Stimulated activated CD8-positive, alpha-beta memory T cell treated with anti-CD3 and anti-CD28 coated beads, Interleukin-7, amount 100 ng/mL, for 48 hours (primary cell): Measurements from ENCODE around the gene OR2M4.
"Not testable (repeated sequence)": the region's sequence is repeated elsewhere in the genome, so short reads cannot be mapped to it uniquely, and the experiment has no call there.

ENCODE experiments used
- DNase-seq, 2 donors: peaks; one replicate each; pipeline ENCODE4 v3.0.0-alpha.2; 2020; ENCODE audit warnings: low read depth in 1 of 2; ENCODE audit errors: extremely low read depth in 1 of 2

The OR2M4 gene, protein sequence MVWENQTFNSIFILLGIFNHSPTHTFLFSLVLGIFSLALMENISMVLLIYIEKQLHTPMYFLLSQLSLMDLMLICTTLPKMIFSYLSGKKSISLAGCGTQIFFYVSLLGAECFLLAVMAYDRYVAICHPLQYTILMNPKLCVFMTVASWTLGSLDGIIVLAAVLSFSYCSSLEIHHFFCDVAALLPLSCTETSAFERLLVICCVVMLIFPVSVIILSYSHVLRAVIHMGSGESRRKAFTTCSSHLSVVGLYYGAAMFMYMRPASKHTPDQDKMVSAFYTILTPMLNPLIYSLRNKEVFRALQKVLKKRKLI

DNA sequence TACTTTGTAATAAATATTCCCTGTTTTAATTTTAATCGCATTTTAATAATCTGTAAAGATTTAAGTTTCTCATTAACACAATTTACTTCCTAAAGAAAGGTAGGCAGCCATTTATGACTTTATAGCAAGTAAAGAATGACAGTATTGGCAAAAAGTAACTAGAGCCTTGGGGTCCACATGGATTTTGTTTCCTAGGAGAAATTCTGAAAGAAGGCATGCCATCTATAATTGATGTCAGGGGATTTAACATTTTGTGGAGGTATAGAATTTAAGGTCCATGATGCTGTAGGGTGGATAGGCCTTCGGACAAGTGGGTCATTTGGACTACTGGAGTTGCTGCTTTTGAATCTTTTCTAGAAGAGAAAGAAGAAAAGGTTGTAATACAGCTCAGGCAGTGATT, at the start of gene OR2M4:
Gene OR2M4, plus strand, starts transcription at position 301 of the 400 bp plus-strand sequence. CDS start 7,512 bp downstream, outside the sequence.
- DNase-seq = no peak

DNA sequence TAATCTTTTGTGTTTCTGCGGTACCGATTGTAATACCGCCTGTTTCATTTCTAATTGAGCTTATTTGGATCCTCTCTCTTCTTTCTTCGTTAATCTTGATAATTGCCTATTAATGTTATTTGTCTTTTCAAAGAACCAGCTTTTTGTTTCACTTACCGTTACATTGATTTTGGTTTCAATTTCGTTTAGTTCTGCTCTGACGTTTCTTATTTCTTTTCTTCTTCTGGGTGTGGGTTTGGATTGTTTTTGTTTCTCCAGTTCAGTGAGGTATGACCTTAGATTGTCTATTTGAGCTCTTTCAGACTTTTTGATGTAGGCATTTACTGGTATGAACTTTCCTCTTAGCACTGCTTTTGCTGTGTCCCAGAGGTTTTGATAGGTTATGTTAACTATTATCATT, 47.2 kb upstream of the OR2M4 start:
- DNase-seq = no peak

DNA sequence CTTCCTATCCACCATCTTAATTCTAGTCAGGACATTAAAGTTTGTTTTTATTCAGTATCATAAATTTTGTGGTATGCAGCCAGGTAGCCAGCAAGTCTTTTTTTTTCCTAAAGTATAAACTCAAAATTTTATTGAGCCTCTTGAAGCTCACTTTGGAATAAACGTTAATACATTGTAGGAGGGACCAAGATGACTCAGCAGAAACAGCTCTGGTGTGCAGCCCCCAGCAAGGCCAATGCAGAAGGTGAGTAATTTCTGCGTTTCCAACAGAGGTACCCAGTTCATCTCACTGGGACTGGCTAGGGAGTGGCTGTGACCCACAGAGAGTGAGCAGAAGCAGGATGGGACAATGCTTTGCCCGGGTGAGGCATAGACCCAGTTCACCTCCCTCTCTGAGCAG, 43.9 kb upstream of the OR2M4 start:
- no peak for DNase-seq

DNA sequence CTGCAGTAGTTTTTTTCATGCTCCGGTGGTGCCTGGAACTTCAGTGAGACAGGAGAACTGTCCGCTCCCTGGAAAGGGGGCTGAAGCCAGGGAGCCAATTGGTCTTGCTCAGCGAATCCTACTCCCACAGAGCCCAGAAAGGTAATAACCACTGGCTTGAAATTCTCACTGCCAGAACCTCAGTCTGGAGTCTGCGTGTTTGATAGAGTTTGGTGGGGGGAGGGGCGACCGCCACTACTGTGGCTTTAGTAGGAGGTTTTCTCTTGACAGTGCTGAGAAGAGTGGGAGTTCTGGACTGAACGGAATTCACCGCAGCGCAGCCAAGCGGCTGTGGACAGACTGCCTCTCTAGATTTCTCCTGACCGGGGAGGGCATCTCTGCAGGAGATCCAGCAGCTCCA, 42.2 kb upstream of the OR2M4 start:
- DNase-seq = no peak

DNA sequence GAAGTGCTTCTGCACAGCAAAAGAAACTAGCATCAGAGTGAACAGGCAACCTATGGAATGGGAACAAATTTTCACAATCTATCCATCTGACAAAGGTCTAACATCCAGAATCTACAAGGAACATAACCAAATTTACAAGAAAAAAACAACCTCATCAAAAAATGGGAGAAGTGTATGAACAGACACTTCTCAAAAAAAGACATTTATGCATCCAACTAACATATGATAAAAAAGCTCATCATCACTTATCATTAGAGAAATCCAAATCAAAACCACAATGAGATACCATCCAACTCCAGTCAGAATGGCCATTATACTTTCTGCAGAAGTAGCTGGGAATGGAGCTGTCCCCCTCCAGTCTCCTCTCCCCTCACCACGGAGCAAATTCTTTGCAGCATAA, 37.1 kb upstream of the OR2M4 start:
- no peak for DNase-seq

DNA sequence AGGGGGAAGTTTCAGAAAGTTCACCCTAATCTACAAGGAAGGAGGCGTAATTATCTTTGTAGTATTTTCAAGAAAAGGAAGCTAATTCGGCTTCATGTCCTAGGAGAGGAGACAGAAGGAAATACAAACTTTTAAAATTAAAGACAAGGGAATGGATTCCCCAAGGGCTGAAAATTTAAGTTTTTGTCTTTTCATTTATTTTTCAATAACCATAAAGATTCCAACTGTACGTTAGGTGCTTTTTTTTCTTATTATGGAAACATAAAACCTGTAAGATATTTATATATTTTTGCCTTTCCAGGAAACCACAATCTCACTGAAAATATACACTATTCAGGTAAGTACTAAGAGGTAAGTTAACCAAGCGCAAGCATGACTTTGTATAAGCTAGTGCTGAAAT, 34.3 kb upstream of the OR2M4 start, which contains the start of gene OR2M3:
Gene OR2M3, plus strand, starts transcription at position 301 of the 400 bp plus-strand sequence. CDS start 5,803 bp downstream, outside the sequence.
- DNase-seq = no peak

DNA sequence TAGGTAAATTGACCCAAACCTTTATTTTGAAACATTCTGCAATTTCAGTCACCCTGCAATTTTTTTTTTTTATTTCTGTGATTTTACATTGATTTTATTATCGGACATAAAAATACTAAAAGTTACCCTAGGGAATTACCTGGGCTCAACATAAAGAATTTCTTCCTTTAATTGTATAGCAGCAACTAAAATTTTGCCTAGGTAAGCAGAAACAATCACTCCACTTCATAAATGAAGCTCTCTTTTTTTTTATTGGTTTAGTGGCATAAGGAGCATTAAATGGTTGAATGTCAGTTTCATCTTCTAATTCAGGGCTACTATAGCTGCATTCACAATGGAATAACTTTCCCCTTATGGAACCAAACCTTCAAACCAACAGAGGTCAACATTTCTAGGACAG, 15.3 kb upstream of the OR2M4 start:
- no peak for DNase-seq

DNA sequence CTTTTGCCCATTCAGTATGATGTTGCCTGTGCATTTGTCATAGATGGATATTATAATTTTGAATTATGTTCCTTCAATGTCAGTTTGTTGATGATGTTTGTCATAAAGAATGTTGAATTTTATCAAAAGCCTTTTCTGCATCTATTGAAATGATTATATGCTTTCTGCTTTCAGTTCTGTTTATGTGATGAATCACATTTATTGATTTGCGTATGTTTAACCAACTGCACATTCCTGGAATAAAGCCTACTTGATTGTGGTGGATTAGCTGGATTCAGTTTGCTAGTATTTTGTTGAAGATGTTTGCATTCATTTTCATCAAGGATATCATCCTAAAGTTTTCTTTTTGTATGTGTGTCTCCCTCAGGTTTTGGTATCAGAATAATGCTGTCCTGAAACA, 5.7 kb upstream of the OR2M4 start:
- DNase-seq = no peak

DNA sequence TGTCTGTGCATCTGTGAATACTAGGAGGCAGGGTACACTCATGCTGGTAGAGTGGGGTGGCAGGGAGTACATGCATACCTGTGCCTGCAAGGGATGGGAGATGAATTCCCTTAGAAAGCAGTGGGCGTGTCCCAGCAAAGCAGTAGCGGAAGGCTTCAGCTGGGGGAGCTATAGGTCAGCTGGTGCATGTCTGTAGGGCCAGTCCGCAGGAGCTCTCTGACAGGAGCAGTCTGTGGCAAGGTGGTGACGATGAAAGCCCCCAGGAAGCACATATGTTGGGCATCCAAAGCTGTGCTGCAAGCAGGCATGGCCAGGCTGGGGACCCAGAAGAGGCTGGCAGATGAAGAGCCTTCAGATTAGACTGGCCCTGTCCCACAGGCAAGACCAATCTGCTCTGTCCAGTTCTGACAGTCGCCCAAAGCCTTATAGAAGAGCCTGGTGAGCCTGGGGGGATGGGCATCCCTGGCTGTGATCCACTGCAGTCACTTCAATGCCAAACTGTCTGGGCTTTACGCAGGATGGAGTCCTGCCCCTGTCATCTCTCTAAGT, 1.8 kb upstream of the OR2M4 start:
- DNase-seq = no peak

DNA sequence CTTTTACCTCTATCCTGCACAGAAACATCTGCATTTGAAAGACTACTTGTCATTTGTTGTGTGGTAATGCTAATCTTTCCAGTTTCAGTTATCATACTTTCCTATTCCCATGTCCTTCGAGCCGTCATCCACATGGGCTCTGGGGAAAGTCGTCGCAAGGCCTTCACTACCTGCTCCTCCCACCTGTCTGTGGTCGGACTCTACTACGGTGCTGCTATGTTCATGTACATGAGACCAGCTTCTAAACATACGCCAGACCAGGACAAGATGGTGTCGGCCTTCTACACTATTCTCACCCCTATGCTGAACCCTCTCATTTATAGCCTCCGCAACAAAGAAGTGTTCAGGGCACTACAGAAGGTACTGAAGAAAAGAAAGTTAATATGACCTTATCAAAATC, 8.3 kb downstream of the OR2M4 start:
- DNase-seq = no peak

DNA sequence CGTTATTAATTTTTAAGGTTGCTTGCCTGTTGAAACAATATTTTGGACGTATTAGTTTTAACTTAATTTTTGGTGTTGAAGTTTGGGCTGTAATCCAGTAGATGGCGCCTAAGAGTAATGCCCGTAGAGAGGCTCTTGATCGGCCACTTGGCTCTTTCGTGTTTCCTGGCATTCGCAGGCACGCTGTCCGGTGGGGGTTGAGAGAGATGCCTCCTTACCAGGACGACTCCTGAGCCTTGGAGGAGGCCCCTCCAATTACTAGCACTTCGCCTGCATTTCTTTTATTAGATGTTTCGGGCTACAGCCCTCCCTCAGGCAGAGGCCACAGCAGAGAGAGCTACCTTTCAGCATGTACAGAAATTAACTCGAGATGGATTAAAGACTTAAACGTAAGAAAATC, 12.0 kb downstream of the OR2M4 start:
- no peak for DNase-seq

DNA sequence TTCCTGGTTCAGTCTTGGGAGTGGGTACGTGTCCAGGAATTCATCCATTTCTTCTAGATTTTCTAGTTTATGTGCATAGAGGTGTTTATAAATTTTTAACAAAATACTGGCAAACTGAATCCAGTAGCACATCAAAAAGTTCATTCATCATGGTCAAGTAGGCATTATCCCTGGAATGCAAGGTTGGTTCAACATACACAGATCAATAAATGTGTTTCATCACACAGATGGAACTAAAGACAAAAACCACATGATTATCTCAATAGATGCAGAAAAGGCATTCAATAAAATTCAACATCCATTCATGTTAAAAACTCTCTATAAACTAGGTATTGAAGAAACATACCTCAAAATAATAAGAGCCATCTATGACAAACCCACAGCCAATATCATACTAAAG, 28.1 kb downstream of the OR2M4 start:
- not testable (repeated sequence) for DNase-seq

DNA sequence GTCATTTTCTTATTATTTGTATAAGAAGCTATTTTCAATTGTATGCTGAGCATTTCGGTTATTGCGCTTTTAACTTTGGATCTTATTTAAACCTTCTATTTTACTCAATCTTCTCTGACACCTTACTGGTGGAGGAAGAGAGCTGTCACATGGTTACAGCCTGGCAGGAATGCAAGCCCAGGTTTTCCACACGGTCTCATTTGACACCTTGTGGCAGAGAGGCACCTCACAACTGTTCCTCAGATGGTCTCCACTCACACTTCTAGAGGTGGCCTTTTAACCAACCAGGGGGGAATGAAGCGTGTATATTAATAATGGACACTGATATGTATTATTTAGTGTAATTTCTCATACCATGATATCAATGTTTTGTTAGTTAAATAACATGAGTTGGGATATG, 37.0 kb downstream of the OR2M4 start:
- DNase-seq = no peak

DNA sequence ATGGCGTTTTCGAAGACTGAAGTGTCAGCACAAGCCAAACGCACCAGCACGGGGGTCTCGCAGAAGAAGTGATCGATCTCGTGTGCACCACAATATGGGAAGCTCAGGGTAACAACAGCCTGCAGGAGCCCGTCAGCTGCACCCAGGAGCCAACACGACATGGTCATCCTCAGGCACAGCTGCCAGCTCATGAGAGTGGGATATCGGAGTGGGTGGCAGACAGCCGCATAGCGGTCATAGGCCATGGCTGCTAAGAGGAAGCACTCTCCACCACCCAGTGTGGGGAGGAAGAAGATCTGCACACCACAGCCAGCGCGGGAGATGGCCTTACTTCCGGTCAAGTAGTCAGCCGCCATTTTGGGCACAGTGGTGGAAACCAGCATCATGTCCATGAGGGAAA, 42.0 kb downstream of the OR2M4 start:
- DNase-seq = not testable (repeated sequence)

DNA sequence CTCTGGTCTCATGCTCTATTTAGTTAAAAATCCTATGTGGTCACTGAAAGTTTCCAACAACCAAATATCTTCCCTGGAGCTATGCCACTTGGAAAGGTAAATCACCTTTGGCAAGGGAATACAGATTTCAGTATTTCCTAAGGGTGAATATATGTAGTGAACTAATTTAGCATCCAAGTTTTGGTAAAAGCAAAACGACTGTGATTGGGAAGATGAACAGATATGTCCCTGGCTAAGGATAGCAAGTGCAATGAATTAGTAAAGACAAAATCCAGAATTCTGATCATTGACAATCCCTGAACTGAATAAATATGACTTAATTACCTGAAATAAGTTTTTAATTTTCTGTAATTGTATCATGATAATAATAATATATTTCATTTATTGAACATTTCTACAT, 46.7 kb downstream of the OR2M4 start, which contains the start of gene OR2T33:
Gene OR2T33, minus strand, starts transcription at position 101 of the 400 bp plus-strand sequence. CDS start 4,162 bp downstream, outside the sequence.
- DNase-seq = no peak

DNA sequence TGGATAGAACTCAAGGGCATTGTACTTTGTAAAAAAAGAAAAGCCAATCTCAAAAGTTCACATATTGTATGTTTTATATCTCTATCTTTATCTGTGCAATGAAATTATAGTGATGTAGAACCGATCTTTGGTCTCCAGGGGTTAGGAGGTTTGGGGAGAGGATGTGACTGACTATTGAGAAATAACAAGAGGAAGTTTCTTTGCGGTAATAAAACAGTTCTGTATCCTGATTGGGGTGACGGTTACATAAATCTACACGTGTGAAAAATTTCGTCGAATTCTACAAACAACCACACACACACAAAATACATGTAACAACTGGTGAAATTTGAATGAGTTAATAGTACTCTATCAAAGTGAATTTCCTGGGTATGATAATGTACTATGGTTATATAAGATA, 57.2 kb downstream of the OR2M4 start:
- no peak for DNase-seq
